Epithelial cell of prostate (primary cell): Measurements from ENCODE around the gene ST3GAL4.

Experiments used
- DNase-seq: peaks from one replicate; pipeline ENCODE4 v3.0.0-alpha.2; 2011; ENCODE audit warnings: low read depth, low spot score
- H3K27ac ChIP-seq: fragments of 450-650 bp; 2 replicates; pipeline ENCODE4 v1.5.1; 2017; ENCODE audit warnings: mild to moderate bottlenecking

Gene ST3GAL4

DNA sequence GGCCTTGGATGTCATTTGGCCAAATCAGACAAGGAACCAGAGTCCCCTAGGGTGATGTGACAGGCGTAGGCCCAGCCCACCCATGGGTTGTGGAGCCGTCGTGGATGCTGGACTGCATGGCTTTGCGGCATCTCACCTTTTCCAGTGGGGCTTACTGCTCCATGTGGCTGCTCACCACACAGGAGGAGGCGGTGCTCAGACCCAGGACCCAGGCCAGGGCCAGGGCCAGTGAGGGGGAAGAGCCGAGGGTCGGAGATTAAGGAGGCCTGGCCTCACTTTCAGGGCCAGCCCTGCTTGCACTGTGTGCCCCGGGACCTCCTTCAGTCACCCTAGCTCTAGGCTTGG lies 105.6 kb downstream of the ST3GAL4 start:
- H3K27ac ChIP-seq = no peak overlapping the region
- DNase-seq = no peak

DNA sequence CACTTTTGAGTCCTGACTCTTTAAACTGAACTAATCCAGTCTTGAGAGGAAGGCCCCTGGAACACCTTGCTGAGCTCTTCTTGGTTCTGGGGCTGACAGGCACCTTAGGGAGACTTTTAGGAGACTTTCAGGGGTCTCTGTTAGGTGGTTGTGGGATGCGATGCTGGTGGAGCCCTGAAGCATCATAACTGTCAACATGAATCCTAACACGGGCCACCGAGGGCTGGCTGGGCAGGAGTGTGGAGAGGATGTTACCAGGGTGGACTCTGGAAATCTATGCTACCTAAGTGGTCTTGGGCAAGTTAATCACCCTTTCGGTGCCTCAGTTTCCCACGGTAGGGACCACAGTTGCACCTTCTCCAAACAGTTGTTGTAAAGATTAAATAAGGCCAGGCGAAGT lies 106.5 kb downstream of the ST3GAL4 start:
- H3K27ac ChIP-seq = no peak overlapping the region
- no peak for DNase-seq

GRCh38 chr11:126462422-126462821 lies 106.9 kb downstream of the ST3GAL4 start:
- DNase-seq = no peak
- H3K27ac ChIP-seq = no peak overlapping the region
